LNCaP clone FGC (cell line): ENCODE results near the gene MAGT1.
A peak's percentile ranks its signal among the peaks of the same experiment; 100 is the strongest.

Experiments used
- DNase-seq: peaks from one replicate; pipeline ENCODE4 v3.0.0-alpha.2; 2011; ENCODE audit warnings: low read depth
- H3K4me3 ChIP-seq: 2 replicates; pipeline ENCODE4 v1.5.1; 2011; ENCODE audit warnings: mild to moderate bottlenecking, low read depth, low read length, control low read depth
- CTCF ChIP-seq: IDR thresholded peaks from 2 replicates; pipeline ENCODE4 v1.5.1; 2012; ENCODE audit warnings: mild to moderate bottlenecking; ENCODE audit not compliant: control insufficient read depth, insufficient read depth; ENCODE audit errors: extremely low read depth

MAGT1 gene

DNA sequence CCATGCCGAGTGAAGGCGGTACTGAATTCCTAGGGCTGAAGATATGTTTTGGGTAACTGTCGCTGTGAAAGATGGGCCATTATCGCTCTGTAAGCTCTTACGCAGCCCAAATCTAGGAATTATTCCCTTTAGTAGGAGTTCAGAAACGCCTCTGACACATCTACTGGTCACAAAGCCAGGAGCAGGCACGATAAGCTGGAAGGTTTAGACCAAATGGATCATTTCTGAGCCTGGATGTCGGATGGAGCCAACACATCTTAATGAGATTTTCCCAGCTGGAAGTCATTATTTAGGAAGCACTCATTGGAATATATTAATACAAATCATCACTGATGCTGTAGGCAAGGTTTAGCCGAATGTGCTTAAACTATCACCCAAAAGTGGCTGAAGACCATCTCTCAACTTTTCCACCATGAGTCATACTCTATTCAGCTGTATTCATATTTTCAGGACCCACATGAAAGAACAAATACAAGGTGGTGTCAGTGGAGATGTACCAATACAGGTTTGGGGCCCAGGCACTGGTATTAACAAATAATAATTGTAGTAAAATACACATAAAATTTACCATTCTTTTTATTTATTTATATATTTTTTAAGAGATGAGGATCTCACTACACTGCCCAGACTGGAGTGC lies 75.0 kb downstream of the MAGT1 start:
- no peak overlapping the region for H3K4me3 ChIP-seq
- DNase-seq: no peak
- no peak for TF ChIP-seq CTCF

DNA sequence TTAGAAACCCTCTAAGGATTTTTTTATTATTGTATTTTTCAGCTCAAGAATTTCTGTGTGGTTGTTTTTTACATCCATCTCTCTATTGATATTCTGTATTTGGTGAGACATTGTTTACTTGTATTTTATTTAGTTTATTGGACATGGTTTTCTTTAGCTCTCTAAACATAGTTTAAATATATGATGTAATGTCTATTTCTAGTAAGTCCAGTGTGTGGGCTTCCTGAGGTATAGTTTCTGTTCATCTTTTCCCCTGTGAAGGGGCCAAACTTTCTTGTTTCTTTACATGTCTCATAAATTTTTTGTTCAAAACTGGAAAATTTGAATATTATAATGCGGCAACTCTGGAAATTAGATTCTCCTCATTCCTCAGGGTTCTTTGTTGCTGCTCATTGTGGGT lies 81.0 kb downstream of the MAGT1 start:
- TF ChIP-seq CTCF: no peak
- DNase-seq: no peak
- no peak overlapping the region for H3K4me3 ChIP-seq

- TF ChIP-seq CTCF: no peak
These were observed 93.0 kb downstream of the MAGT1 start for GRCh38 chrX:77802201-77802600.

GRCh38 chrX:77795124-77795523 lies 100.1 kb downstream of the MAGT1 start:
- no peak overlapping the region for H3K4me3 ChIP-seq
- no peak for TF ChIP-seq CTCF
- no peak for DNase-seq

More at GRCh38 chrX:77802201-77802600, 93.0 kb downstream of the MAGT1 start:
- H3K4me3 ChIP-seq: no peak overlapping the region
- DNase-seq: no peak

DNA sequence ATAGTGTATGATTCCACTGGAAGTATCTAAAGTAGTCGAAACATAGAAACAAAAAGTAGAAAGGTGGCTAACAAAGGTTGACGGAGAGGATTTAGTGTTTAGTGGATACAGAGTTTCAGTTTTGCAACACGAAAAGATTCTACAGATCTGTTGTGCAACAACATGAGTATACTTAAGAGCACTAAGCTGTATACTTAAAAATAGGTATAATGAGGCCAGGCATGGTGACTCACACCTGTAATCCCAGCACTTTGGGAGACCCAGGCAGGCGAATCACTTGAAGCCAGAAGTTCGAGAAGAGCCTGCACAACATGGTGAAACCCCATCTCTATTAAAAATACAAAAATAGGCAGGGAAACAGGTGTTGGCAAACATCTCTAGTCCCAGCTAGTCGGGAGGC lies 101.3 kb downstream of the MAGT1 start:
- TF ChIP-seq CTCF: no peak
- no peak for DNase-seq

DNA sequence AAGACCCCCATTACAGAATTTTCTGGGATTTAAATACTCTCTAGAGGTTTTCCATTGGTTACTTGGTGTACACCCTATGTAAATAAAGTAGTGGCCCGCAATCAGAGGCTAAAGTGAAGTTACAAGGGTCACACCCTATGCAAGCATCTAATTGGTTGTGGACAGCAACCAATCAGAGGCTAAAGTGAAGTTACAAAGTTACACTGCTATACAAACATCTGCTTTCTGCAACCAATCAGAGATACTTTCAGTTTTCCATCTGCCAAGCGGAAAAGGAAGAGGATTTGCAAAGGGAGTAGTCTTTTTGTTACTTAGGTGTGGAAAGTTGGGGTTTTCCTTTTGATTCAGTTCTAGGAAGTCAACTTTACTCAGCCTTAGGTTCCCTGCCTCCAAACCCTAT lies 107.2 kb downstream of the MAGT1 start:
- no peak overlapping the region for H3K4me3 ChIP-seq
- no peak for TF ChIP-seq CTCF
- DNase-seq: no peak

More for the DNA sequence above, 101.3 kb downstream of the MAGT1 start:
- H3K4me3 ChIP-seq: no peak overlapping the region

- peak overlapping the region; percentile 68 for H3K4me3 ChIP-seq
- no peak for TF ChIP-seq CTCF
- no peak for DNase-seq
These were observed 108.9 kb downstream of the MAGT1 start for GRCh38 chrX:77786365-77786680.
